HepG2 (cell line): ENCODE measurements around the gene TMEM214. TPM values are rescaled to one million over a fixed set of nuclear protein-coding genes. Genes with fewer than 3 reads are reported as not detected.

Source experiments
- DNMT3B ChIP-seq: conservative IDR thresholded peaks from 2 replicates; pipeline ENCODE4 v1.6.1; 2016; ENCODE audit warnings: missing biosample characterization, control low read depth
- HNRNPL ChIP-seq: fragments of 200-400 bp; formaldehyde crosslinking; IDR thresholded peaks from 2 replicates; pipeline ENCODE4 v1.6.1; 2017; ENCODE audit warnings: mild to moderate bottlenecking, low read depth, low read length
- KDM6A ChIP-seq: IDR thresholded peaks from 2 replicates; pipeline ENCODE4 v1.6.1; 2016; ENCODE audit warnings: low read depth
- NFE2L1 ChIP-seq: sonication (generic); formaldehyde crosslinking; IDR thresholded peaks from 2 replicates; pipeline ENCODE4 v1.4.0; 2020; ENCODE audit warnings: missing genetic modification reagents, mild to moderate bottlenecking, borderline replicate concordance
- PCBP1 ChIP-seq: fragments of 200-400 bp; formaldehyde crosslinking; IDR thresholded peaks from 2 replicates; pipeline ENCODE4 v1.6.1; 2017; ENCODE audit warnings: mild to moderate bottlenecking, low read depth, low read length, borderline replicate concordance
- PHF21A ChIP-seq: sonication (generic); formaldehyde crosslinking; IDR thresholded peaks from 2 replicates; pipeline ENCODE4 v1.5.0; 2020; ENCODE audit warnings: mild to moderate bottlenecking, missing genetic modification reagents
- SETDB1 ChIP-seq: sonication (generic); formaldehyde crosslinking; IDR thresholded peaks from 2 replicates; pipeline ENCODE4 v1.5.1; 2020; ENCODE audit warnings: missing genetic modification reagents, mild to moderate bottlenecking, borderline replicate concordance
- SMC3 ChIP-seq: IDR thresholded peaks from 2 replicates; pipeline ENCODE4 v1.6.1; 2011; ENCODE audit warnings: low read length, improper control_type of control experiment
- ZNF225 ChIP-seq: sonication (generic); formaldehyde crosslinking; IDR thresholded peaks from 2 replicates; pipeline ENCODE4 v1.4.0; 2020; ENCODE audit warnings: mild to moderate bottlenecking, missing genetic modification reagents
- ZNF251 ChIP-seq: sonication (generic); formaldehyde crosslinking; IDR thresholded peaks from 2 replicates; pipeline ENCODE4 v1.9.0; 2021; ENCODE audit warnings: mild to moderate bottlenecking, missing genetic modification reagents
- ZNF281 ChIP-seq: sonication (generic); formaldehyde crosslinking; IDR thresholded peaks from 2 replicates; pipeline ENCODE4 v1.4.0; 2020; ENCODE audit warnings: missing genetic modification reagents, borderline replicate concordance
- ZNF737 ChIP-seq: sonication (generic); formaldehyde crosslinking; IDR thresholded peaks from 2 replicates; pipeline ENCODE4 v1.5.0; 2020; ENCODE audit warnings: missing genetic modification reagents, mild to moderate bottlenecking, borderline replicate concordance
- ZNF747 ChIP-seq: sonication (generic); formaldehyde crosslinking; IDR thresholded peaks from 2 replicates; pipeline ENCODE4 v1.8.1; 2023; ENCODE audit warnings: missing genetic modification reagents, mild to moderate bottlenecking, borderline replicate concordance
- ZNF850 ChIP-seq: sonication (generic); formaldehyde crosslinking; conservative IDR thresholded peaks from 2 replicates; pipeline ENCODE4 v1.9.0; 2021; ENCODE audit warnings: mild to moderate bottlenecking, missing genetic modification reagents
- ZNF879 ChIP-seq: sonication (generic); formaldehyde crosslinking; IDR thresholded peaks from 2 replicates; pipeline ENCODE4 v1.8.1; 2023; ENCODE audit warnings: missing genetic modification reagents
- polyA plus RNA-seq, 8 experiments: library from polyadenylated mRNA; depleted of rRNA in 3 of 8; stranded (reverse) in 7 of 8; unstranded in 1 of 8; fragments of >200 nt; fragmentation: Illumina TruSeq in 4 of 8; extraction: Trizol in 4 of 8; gene quantifications; 2 replicates each; pipeline versions ENCODE4 v1.2.1 to v1.2.3, GENCODE V29; 2011 to 2016; ENCODE audit warnings: low read depth in 4 of 8, missing spikeins in 1 of 8, mixed read lengths in 1 of 8; ENCODE audit not compliant: insufficient read depth in 1 of 8
- total RNA-seq, 5 experiments: library from RNA; depleted of rRNA; stranded (reverse); fragments of >200 nt; fragmentation: Illumina TruSeq; extraction: Trizol; gene quantifications; 2 replicates each; pipeline ENCODE4 v1.2.3, GENCODE V29; 2016; ENCODE audit warnings: low read depth in 1 of 5
- TF ChIP-seq, protein P1 (sequence below), 2 experiments: sonication (generic) in 1 of 2; formaldehyde crosslinking in 1 of 2; IDR thresholded peaks; 2 replicates each; pipeline versions ENCODE4 v1.5.1 to v1.6.1; 2011 to 2020; ENCODE audit warnings: borderline replicate concordance in 1 of 2, low read depth in 1 of 2, low read length in 1 of 2, mild to moderate bottlenecking in 1 of 2, missing genetic modification reagents in 1 of 2, moderate library complexity in 1 of 2
- TF ChIP-seq, protein P2 (sequence below): sonication (generic); formaldehyde crosslinking; IDR thresholded peaks from 2 replicates; pipeline ENCODE4 v1.5.0; 2020; ENCODE audit warnings: missing genetic modification reagents
- TF ChIP-seq, protein P3 (sequence below): sonication (generic); formaldehyde crosslinking; IDR thresholded peaks from 2 replicates; pipeline ENCODE4 v1.4.0; 2020; ENCODE audit warnings: missing genetic modification reagents

Gene TMEM214
- total and polyA plus RNA-seq, 2 of the 13 experiments (the other 11 are each of a cell fraction or from before 2014, with no cell fraction given): 58.3 to 132 TPM

DNA sequence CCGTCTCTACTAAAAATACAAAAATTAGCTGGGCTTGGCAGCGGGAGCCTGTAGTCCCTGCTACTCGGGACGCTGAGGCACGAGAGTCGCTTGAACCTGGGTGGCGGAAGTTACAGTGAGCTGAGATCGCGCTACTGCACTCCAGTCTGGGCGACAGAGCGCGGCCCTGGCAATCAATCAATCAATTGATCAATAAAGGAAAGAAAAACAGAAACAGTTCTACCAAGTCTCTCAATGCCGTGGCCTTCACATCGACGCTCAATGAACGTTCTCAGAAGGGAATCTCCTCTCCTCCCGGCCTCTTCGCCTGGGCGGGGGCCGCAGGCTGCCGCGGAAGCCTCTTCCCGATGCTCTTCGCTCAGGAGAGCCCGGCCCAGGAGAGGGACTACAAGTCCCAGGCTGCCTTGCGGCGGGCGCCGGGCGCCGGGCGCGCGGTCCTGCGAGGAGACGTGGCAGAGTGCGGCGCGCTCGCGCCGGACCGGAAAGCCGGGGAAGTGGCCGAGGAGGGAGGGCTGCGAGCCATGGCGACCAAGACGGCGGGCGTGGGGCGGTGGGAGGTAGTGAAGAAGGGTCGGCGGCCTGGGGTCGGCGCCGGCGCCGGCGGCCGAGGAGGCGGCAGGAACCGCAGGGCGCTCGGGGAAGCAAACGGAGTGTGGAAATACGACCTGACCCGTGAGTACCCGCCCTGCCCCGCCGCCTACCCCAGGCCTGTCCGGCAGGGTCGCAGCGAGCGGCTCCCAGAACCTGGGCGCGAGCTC is at the start of gene TMEM214 (continued):
- TF ChIP-seq, protein P1, sequence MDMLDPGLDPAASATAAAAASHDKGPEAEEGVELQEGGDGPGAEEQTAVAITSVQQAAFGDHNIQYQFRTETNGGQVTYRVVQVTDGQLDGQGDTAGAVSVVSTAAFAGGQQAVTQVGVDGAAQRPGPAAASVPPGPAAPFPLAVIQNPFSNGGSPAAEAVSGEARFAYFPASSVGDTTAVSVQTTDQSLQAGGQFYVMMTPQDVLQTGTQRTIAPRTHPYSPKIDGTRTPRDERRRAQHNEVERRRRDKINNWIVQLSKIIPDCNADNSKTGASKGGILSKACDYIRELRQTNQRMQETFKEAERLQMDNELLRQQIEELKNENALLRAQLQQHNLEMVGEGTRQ (IDR thresholded peaks at IDR 0.05; ENCODE audit: low read depth, low read length): no peak
- TF ChIP-seq, protein P1 (CRISPR knock-in tag; IDR thresholded peaks at IDR 0.05; ENCODE audit: borderline replicate concordance): no peak
- TF ChIP-seq ZNF879 (CRISPR knock-in tag): no peak
- TF ChIP-seq HNRNPL: no peak
- no peak for TF ChIP-seq SETDB1
- no peak for TF ChIP-seq ZNF251
- no peak for TF ChIP-seq KDM6A (CRISPR knock-in tag)
- TF ChIP-seq, protein P2, sequence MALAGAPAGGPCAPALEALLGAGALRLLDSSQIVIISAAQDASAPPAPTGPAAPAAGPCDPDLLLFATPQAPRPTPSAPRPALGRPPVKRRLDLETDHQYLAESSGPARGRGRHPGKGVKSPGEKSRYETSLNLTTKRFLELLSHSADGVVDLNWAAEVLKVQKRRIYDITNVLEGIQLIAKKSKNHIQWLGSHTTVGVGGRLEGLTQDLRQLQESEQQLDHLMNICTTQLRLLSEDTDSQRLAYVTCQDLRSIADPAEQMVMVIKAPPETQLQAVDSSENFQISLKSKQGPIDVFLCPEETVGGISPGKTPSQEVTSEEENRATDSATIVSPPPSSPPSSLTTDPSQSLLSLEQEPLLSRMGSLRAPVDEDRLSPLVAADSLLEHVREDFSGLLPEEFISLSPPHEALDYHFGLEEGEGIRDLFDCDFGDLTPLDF (CRISPR knock-in tag): peak; percentile 96
- TF ChIP-seq NFE2L1 (CRISPR knock-in tag): no peak; the same call in 1 of the 2 replicates
- no peak for TF ChIP-seq PCBP1
- TF ChIP-seq ZNF225 (CRISPR knock-in tag): peak; percentile 49; the same call in 1 of the 2 replicates
- TF ChIP-seq ZNF281 (CRISPR knock-in tag): peak; percentile 39; the same call in 1 of the 2 replicates
- TF ChIP-seq PHF21A: peak; percentile 39; the same call in 1 of the 2 replicates
- TF ChIP-seq SMC3: no peak
- no peak; the same call in 1 of the 2 replicates for TF ChIP-seq ZNF747 (CRISPR knock-in tag)
- TF ChIP-seq DNMT3B (CRISPR knock-in tag): peak; percentile 93; the same call in 1 of the 2 replicates
- TF ChIP-seq, protein P3, sequence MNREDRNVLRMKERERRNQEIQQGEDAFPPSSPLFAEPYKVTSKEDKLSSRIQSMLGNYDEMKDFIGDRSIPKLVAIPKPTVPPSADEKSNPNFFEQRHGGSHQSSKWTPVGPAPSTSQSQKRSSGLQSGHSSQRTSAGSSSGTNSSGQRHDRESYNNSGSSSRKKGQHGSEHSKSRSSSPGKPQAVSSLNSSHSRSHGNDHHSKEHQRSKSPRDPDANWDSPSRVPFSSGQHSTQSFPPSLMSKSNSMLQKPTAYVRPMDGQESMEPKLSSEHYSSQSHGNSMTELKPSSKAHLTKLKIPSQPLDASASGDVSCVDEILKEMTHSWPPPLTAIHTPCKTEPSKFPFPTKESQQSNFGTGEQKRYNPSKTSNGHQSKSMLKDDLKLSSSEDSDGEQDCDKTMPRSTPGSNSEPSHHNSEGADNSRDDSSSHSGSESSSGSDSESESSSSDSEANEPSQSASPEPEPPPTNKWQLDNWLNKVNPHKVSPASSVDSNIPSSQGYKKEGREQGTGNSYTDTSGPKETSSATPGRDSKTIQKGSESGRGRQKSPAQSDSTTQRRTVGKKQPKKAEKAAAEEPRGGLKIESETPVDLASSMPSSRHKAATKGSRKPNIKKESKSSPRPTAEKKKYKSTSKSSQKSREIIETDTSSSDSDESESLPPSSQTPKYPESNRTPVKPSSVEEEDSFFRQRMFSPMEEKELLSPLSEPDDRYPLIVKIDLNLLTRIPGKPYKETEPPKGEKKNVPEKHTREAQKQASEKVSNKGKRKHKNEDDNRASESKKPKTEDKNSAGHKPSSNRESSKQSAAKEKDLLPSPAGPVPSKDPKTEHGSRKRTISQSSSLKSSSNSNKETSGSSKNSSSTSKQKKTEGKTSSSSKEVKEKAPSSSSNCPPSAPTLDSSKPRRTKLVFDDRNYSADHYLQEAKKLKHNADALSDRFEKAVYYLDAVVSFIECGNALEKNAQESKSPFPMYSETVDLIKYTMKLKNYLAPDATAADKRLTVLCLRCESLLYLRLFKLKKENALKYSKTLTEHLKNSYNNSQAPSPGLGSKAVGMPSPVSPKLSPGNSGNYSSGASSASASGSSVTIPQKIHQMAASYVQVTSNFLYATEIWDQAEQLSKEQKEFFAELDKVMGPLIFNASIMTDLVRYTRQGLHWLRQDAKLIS (CRISPR knock-in tag): no peak
- 0 out of 2 replicates have a peak, but pooled peaks have one; percentile 86 for TF ChIP-seq ZNF850 (CRISPR knock-in tag)
- no peak for TF ChIP-seq ZNF737
